ENCODE measurements around the gene UGT1A8.

- TF ChIP-seq EZH2 (IDR thresholded peaks at IDR 0.05; ENCODE audit: insufficient read depth, poor library complexity, severe bottlenecking) = no peak
- no peak for TF ChIP-seq EZH2phosphoT487 (IDR thresholded peaks at IDR 0.05; ENCODE audit: insufficient read depth, low read depth)
Measured at GRCh38 chr2:233718552-233718951, 101.1 kb downstream of the UGT1A8 start, which contains the start of gene UGT1A4.

Measured in GM23248 (cell line).